ENCODE results near the gene CLEC16A. TPM values are rescaled to one million over a fixed set of nuclear protein-coding genes. Genes with fewer than 3 reads are reported as not detected.
A peak's percentile ranks its signal among the peaks of the same experiment; 100 is the strongest.

The CLEC16A gene
- total RNA-seq, 1 donor from 2014 or later: 35.9 TPM

- intact Hi-C loops (cut with micrococcal nuclease): no loop called here
- DNase-seq: no peak
- Mint-ChIP-seq H3K4me1 (peaks cover 26% of the 10 kb centered on the region), H3K9me3 (no peaks in the 10 kb centered on the region), H3K27me3 (no peaks in the 10 kb centered on the region), H3K36me3 (ENCODE audit: low read depth) (peaks cover 25% of the 10 kb centered on the region), H3K4me3 (no peak overlapping the region), H3K27ac (no peak overlapping the region)
Observed at GRCh38 chr16:11150190-11150589, 205.8 kb downstream of the CLEC16A start.

GRCh38 chr16:11151156-11151884, 207.0 kb downstream of the CLEC16A start:
- Mint-ChIP-seq H3K36me3 (ENCODE audit: low read depth) (peaks cover 26% of the 10 kb centered on the region), H3K4me3 (no peak overlapping the region), H3K27ac (no peak overlapping the region), H3K9me3 (no peaks in the 10 kb centered on the region), H3K4me1 (peaks cover 30% of the 10 kb centered on the region), H3K27me3 (no peaks in the 10 kb centered on the region)
- DNase-seq: no peak
- intact Hi-C loops (cut with micrococcal nuclease): no loop called here

- no peak overlapping the region for H3K4me3 Mint-ChIP-seq
- no peak for DNase-seq
- intact Hi-C loops (cut with micrococcal nuclease): no loop called here
- no peaks in the 10 kb centered on the region for H3K9me3 Mint-ChIP-seq
- peaks cover 33% of the 10 kb centered on the region for H3K4me1 Mint-ChIP-seq
- peaks cover 26% of the 10 kb centered on the region for H3K36me3 Mint-ChIP-seq (ENCODE audit: low read depth)
- H3K27me3 Mint-ChIP-seq: no peaks in the 10 kb centered on the region
- peak overlapping the region; percentile 68 for H3K27ac Mint-ChIP-seq
Observed at GRCh38 chr16:11151885-11152629, 207.7 kb downstream of the CLEC16A start.

- H3K27ac Mint-ChIP-seq: peak overlapping the region; percentile 64
- no peaks in the 10 kb centered on the region for H3K27me3 Mint-ChIP-seq
- DNase-seq: no peak
- intact Hi-C loops (cut with micrococcal nuclease): no loop called here
- peaks cover 36% of the 10 kb centered on the region for H3K4me1 Mint-ChIP-seq
- no peak overlapping the region for H3K4me3 Mint-ChIP-seq
- H3K36me3 Mint-ChIP-seq (ENCODE audit: low read depth): peaks cover 26% of the 10 kb centered on the region
- no peaks in the 10 kb centered on the region for H3K9me3 Mint-ChIP-seq
Observed at GRCh38 chr16:11152677-11153331, 208.4 kb downstream of the CLEC16A start.

GRCh38 chr16:11155284-11155806, 211.0 kb downstream of the CLEC16A start:
- Mint-ChIP-seq H3K36me3 (ENCODE audit: low read depth) (peaks cover 16% of the 10 kb centered on the region), H3K4me3 (no peak overlapping the region), H3K27ac (peak overlapping the region; percentile 54), H3K27me3 (no peaks in the 10 kb centered on the region), H3K4me1 (peaks cover 50% of the 10 kb centered on the region), H3K9me3 (peaks cover under 1% of the 10 kb centered on the region)
- intact Hi-C loops (cut with micrococcal nuclease): loop anchor here (5.0 kb wide), 1 partner anchor 188 kb away; no protein-coding TSS in a partner anchor
- no peak for DNase-seq

- no peak overlapping the region for H3K27ac Mint-ChIP-seq
- intact Hi-C loops (cut with micrococcal nuclease): loop anchor here (5.0 kb wide), 1 partner anchor 189 kb away; no protein-coding TSS in a partner anchor
- no peak overlapping the region for H3K4me3 Mint-ChIP-seq
- no peaks in the 10 kb centered on the region for H3K27me3 Mint-ChIP-seq
- no peak for DNase-seq
- H3K9me3 Mint-ChIP-seq: peaks cover 4% of the 10 kb centered on the region
- peaks cover 22% of the 10 kb centered on the region for H3K36me3 Mint-ChIP-seq (ENCODE audit: low read depth)
- peaks cover 58% of the 10 kb centered on the region for H3K4me1 Mint-ChIP-seq
Observed at GRCh38 chr16:11156401-11156800, 212.0 kb downstream of the CLEC16A start.

- peaks cover 22% of the 10 kb centered on the region for H3K36me3 Mint-ChIP-seq (ENCODE audit: low read depth)
- H3K9me3 Mint-ChIP-seq: peaks cover 4% of the 10 kb centered on the region
- H3K27ac Mint-ChIP-seq: no peak overlapping the region
- intact Hi-C loops (cut with micrococcal nuclease): loop anchor here (5.0 kb wide), 1 partner anchor 190 kb away; no protein-coding TSS in a partner anchor
- H3K27me3 Mint-ChIP-seq: no peaks in the 10 kb centered on the region
- DNase-seq: no peak
- H3K4me3 Mint-ChIP-seq: no peak overlapping the region
- H3K4me1 Mint-ChIP-seq: peaks cover 60% of the 10 kb centered on the region
Observed at GRCh38 chr16:11157143-11157542, 212.8 kb downstream of the CLEC16A start.

GRCh38 chr16:11158018-11158417, 213.7 kb downstream of the CLEC16A start:
- peaks cover 22% of the 10 kb centered on the region for H3K36me3 Mint-ChIP-seq (ENCODE audit: low read depth)
- no peak overlapping the region for H3K27ac Mint-ChIP-seq
- H3K27me3 Mint-ChIP-seq: no peaks in the 10 kb centered on the region
- peaks cover 62% of the 10 kb centered on the region for H3K4me1 Mint-ChIP-seq
- no peak overlapping the region for H3K4me3 Mint-ChIP-seq
- H3K9me3 Mint-ChIP-seq: peaks cover 4% of the 10 kb centered on the region
- intact Hi-C loops (cut with micrococcal nuclease): loop anchor here (5.0 kb wide), 1 partner anchor 191 kb away; no protein-coding TSS in a partner anchor
- DNase-seq: no peak

GRCh38 chr16:11159282-11159681, 214.9 kb downstream of the CLEC16A start:
- H3K27ac Mint-ChIP-seq: no peak overlapping the region
- no peak overlapping the region for H3K4me3 Mint-ChIP-seq

GRCh38 chr16:11160676-11161115, 216.3 kb downstream of the CLEC16A start:
- DNase-seq: peak; percentile 65
- intact Hi-C loops (cut with micrococcal nuclease): loop anchor here (5.0 kb wide), 1 partner anchor 62 kb away; no protein-coding TSS in a partner anchor
- Mint-ChIP-seq H3K27ac (peak overlapping the region; percentile 85), H3K4me3 (peak overlapping the region; percentile 14), H3K4me1 (peaks cover 61% of the 10 kb centered on the region), H3K36me3 (ENCODE audit: low read depth) (peaks cover 19% of the 10 kb centered on the region), H3K9me3 (peaks cover 4% of the 10 kb centered on the region), H3K27me3 (no peaks in the 10 kb centered on the region)

More at GRCh38 chr16:11159282-11159681, 214.9 kb downstream of the CLEC16A start:
- H3K4me1 Mint-ChIP-seq: peaks cover 63% of the 10 kb centered on the region
- intact Hi-C loops (cut with micrococcal nuclease): loop anchor here (5.0 kb wide), 1 partner anchor 192 kb away; no protein-coding TSS in a partner anchor
- peaks cover 4% of the 10 kb centered on the region for H3K9me3 Mint-ChIP-seq
- H3K27me3 Mint-ChIP-seq: no peaks in the 10 kb centered on the region
- H3K36me3 Mint-ChIP-seq (ENCODE audit: low read depth): peaks cover 21% of the 10 kb centered on the region
- DNase-seq: no peak

- H3K27ac Mint-ChIP-seq: peak overlapping the region; percentile 85
- H3K9me3 Mint-ChIP-seq: peaks cover 4% of the 10 kb centered on the region
- H3K4me1 Mint-ChIP-seq: peaks cover 60% of the 10 kb centered on the region
- H3K27me3 Mint-ChIP-seq: no peaks in the 10 kb centered on the region
- peaks cover 22% of the 10 kb centered on the region for H3K36me3 Mint-ChIP-seq (ENCODE audit: low read depth)
- H3K4me3 Mint-ChIP-seq: no peak overlapping the region
- no peak for DNase-seq
- intact Hi-C loops (cut with micrococcal nuclease): loop anchor here (5.0 kb wide), 1 partner anchor 61 kb away; no protein-coding TSS in a partner anchor
Observed at GRCh38 chr16:11161439-11161838, 217.1 kb downstream of the CLEC16A start.

- H3K9me3 Mint-ChIP-seq: peaks cover 4% of the 10 kb centered on the region
- H3K36me3 Mint-ChIP-seq (ENCODE audit: low read depth): peaks cover 23% of the 10 kb centered on the region
- peaks cover 58% of the 10 kb centered on the region for H3K4me1 Mint-ChIP-seq
- H3K27me3 Mint-ChIP-seq: no peaks in the 10 kb centered on the region
- H3K4me3 Mint-ChIP-seq: no peak overlapping the region
- intact Hi-C loops (cut with micrococcal nuclease): loop anchor here (5.0 kb wide), 1 partner anchor 60 kb away; no protein-coding TSS in a partner anchor
- peak overlapping the region; percentile 25 for H3K27ac Mint-ChIP-seq
- DNase-seq: no peak
Observed at GRCh38 chr16:11161974-11162373, 217.6 kb downstream of the CLEC16A start.

GRCh38 chr16:11162586-11163268, 218.4 kb downstream of the CLEC16A start:
- Mint-ChIP-seq H3K4me3 (no peak overlapping the region), H3K27me3 (no peaks in the 10 kb centered on the region), H3K4me1 (peaks cover 53% of the 10 kb centered on the region), H3K36me3 (ENCODE audit: low read depth) (peaks cover 30% of the 10 kb centered on the region), H3K27ac (peak overlapping the region; percentile 25), H3K9me3 (peaks cover 4% of the 10 kb centered on the region)
- intact Hi-C loops (cut with micrococcal nuclease): loop anchor here (5.0 kb wide), 1 partner anchor 60 kb away; no protein-coding TSS in a partner anchor
- no peak for DNase-seq
